MCF 10A (cell line): Measurements from ENCODE around the gene PADI3. TPM values are rescaled to one million over a fixed set of nuclear protein-coding genes. Genes with fewer than 3 reads are reported as not detected.
"Not testable (repeated sequence)": the region's sequence is repeated elsewhere in the genome, so short reads cannot be mapped to it uniquely, and the experiment has no call there.

Experiments
- BruUV-seq: library from RNA; stranded (reverse); fragments of 400-500 nt; replicated peaks from 2 replicates; lab custom pipeline; 2021; lab: Mats Ljungman, UMichigan
- CTCF ChIA-PET: fragments of 300-600 bp; sonication (Branson Sonifier 250); formaldehyde crosslinking; extraction: SDS; loops from one replicate; lab custom pipeline; 2021; ENCODE audit warnings: antibody characterized with exemption, inconsistent platforms; lab: Yijun Ruan, JAX
- POLR2A ChIA-PET: fragments of 300-600, 350-650 bp; sonication (Branson Sonifier 250); formaldehyde crosslinking; extraction: SDS; loops from one replicate; lab custom pipeline; 2020; ENCODE audit warnings: antibody characterized with exemption, inconsistent platforms; lab: Yijun Ruan, JAX
- DNase-seq: peaks from one replicate; pipeline ENCODE4 v3.0.0-alpha.2; 2018; ENCODE audit not compliant: unreplicated experiment
- H3K27ac Mint-ChIP-seq: one replicate; pipeline ENCODE4 v1.8.0; 2022; ENCODE audit warnings: mild to moderate bottlenecking, low read depth, mixed read lengths; ENCODE audit not compliant: unreplicated experiment
- H3K27me3 Mint-ChIP-seq: one replicate; pipeline ENCODE4 v1.8.0; 2022; ENCODE audit warnings: mixed read lengths; ENCODE audit not compliant: insufficient read depth, unreplicated experiment
- H3K36me3 Mint-ChIP-seq: one replicate; pipeline ENCODE4 v1.8.0; 2022; ENCODE audit warnings: mild to moderate bottlenecking, moderate library complexity, mixed read lengths; ENCODE audit not compliant: insufficient read depth, unreplicated experiment
- H3K4me1 Mint-ChIP-seq: one replicate; pipeline ENCODE4 v1.8.0; 2022; ENCODE audit warnings: mixed read lengths; ENCODE audit not compliant: insufficient read depth, unreplicated experiment
- H3K4me3 Mint-ChIP-seq: one replicate; pipeline ENCODE4 v1.8.0; 2022; ENCODE audit warnings: mild to moderate bottlenecking, moderate library complexity, mixed read lengths; ENCODE audit not compliant: unreplicated experiment
- H3K9me3 Mint-ChIP-seq: one replicate; pipeline ENCODE4 v1.8.0; 2022; ENCODE audit warnings: mixed read lengths; ENCODE audit not compliant: unreplicated experiment
- intact Hi-C: fragments of 100-400 bp; cut with micrococcal nuclease; formaldehyde crosslinking; loops from 2 replicates; pipeline ENCODE4 v1.14.1; 2022
- total RNA-seq: library from RNA; stranded (reverse); gene quantifications from 2 replicates; pipeline ENCODE4 v1.2.3, GENCODE V29; 2022
- TF ChIP-seq, protein P1 (sequence below): fragments of 200-600 bp; IDR thresholded peaks from one replicate; pipeline ENCODE4 v1.8.0; 2022; ENCODE audit warnings: antibody characterized with exemption, mild to moderate bottlenecking; ENCODE audit not compliant: unreplicated experiment

The PADI3 gene
- total RNA-seq, 1 experiment from 2014 or later = 0.12 TPM

DNA sequence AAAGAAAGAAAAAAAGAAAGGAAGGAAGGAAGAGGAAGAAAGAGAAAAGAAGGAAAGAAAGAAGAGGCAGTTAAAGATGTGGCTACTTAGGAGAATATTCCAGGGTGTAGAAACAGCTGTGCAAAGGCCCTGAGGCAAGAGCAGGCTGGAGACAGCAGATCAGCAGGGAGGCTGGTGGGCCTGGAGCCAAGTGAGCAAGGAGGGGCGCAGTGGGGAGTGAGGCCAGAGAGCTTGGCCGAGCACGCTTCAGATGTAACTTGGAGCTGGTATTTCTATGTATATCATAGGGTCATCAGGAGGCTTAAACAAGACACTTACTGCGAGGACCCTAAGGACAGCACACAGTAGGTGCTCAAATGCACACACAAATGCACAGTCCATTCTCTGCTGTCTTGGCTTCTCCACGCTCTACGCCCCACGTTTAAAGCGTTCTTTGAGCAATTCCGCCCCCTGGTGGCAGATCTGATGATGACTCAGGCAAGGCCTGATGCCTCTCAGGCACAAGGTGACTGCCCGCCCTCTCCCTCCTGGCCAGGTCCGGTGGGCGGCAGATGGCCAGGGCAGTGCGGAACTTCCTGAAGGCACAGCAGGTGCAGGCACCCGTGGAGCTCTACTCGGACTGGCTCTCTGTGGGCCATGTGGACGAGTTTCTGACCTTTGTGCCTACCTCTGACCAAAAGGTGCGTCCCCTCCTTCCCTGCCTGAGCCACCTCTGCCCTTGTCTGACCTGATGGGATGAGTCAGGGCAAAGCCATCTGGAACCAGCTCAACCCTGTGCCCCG is 11.9 kb upstream of the PADI3 start:
- Mint-ChIP-seq H3K4me3 (no peak overlapping the region), H3K9me3 (no peaks in the 10 kb centered on the region), H3K27ac (no peak overlapping the region), H3K36me3 (peaks cover 8% of the 10 kb centered on the region), H3K4me1 (peaks cover 37% of the 10 kb centered on the region), H3K27me3 (no peaks in the 10 kb centered on the region)
- peak; percentile 94 for DNase-seq
- ChIA-PET CTCF (interaction anchor here (0.5 to 10.5 kb wide), 37 partner anchors 10 to 619 kb away, joined by 3 to 168 read pairs (median 5); partner anchors contain the start of genes PADI2 and PADI3), POLR2A (interaction anchor here (0.9 to 1.8 kb wide), 5 partner anchors 10 to 111 kb away, joined by 3 to 10 read pairs (median 3); no protein-coding TSS in a partner anchor)
- TF ChIP-seq, protein P1, sequence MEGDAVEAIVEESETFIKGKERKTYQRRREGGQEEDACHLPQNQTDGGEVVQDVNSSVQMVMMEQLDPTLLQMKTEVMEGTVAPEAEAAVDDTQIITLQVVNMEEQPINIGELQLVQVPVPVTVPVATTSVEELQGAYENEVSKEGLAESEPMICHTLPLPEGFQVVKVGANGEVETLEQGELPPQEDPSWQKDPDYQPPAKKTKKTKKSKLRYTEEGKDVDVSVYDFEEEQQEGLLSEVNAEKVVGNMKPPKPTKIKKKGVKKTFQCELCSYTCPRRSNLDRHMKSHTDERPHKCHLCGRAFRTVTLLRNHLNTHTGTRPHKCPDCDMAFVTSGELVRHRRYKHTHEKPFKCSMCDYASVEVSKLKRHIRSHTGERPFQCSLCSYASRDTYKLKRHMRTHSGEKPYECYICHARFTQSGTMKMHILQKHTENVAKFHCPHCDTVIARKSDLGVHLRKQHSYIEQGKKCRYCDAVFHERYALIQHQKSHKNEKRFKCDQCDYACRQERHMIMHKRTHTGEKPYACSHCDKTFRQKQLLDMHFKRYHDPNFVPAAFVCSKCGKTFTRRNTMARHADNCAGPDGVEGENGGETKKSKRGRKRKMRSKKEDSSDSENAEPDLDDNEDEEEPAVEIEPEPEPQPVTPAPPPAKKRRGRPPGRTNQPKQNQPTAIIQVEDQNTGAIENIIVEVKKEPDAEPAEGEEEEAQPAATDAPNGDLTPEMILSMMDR = peak; percentile 78
- no TSS peak for BruUV-seq
- intact Hi-C loops = loop anchor here (1.0 to 10.0 kb wide), 7 partner anchors 38 to 285 kb away; no protein-coding TSS in a partner anchor

DNA sequence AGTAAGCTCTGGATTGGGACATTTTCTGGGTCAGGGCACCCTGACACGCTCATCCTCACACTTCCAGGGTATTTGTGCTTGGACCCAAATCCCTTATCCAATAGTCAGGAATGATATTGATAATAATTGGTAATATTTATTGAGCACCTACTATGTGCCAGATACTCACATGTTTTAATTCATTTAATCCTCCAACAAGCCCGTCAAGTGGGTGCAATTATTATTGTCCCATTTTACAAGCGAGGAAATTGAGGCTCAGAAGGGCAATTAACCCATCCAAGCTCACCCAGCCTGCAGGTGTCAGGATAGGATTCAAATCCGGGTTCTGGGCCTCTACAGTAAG is 11.4 kb upstream of the PADI3 start:
- no peak overlapping the region for H3K4me3 Mint-ChIP-seq
- ChIA-PET POLR2A (interaction anchor here (0.9 to 1.8 kb wide), 4 partner anchors 11 to 109 kb away, joined by 3 to 10 read pairs (median 4); no protein-coding TSS in a partner anchor), CTCF (interaction anchor here (0.6 to 10.5 kb wide), 32 partner anchors 9 to 619 kb away, joined by 3 to 168 read pairs (median 5); partner anchors contain the start of genes PADI2 and PADI3)
- no peaks in the 10 kb centered on the region for H3K9me3 Mint-ChIP-seq
- TF ChIP-seq, protein P1 = no peak
- peaks cover 6% of the 10 kb centered on the region for H3K36me3 Mint-ChIP-seq
- no peak overlapping the region for H3K27ac Mint-ChIP-seq
- peak; percentile 42 for DNase-seq
- BruUV-seq = no TSS peak
- H3K4me1 Mint-ChIP-seq = peaks cover 32% of the 10 kb centered on the region
- no peaks in the 10 kb centered on the region for H3K27me3 Mint-ChIP-seq
- intact Hi-C loops = loop anchor here (1.0 to 10.0 kb wide), 7 partner anchors 37 to 285 kb away; no protein-coding TSS in a partner anchor

DNA sequence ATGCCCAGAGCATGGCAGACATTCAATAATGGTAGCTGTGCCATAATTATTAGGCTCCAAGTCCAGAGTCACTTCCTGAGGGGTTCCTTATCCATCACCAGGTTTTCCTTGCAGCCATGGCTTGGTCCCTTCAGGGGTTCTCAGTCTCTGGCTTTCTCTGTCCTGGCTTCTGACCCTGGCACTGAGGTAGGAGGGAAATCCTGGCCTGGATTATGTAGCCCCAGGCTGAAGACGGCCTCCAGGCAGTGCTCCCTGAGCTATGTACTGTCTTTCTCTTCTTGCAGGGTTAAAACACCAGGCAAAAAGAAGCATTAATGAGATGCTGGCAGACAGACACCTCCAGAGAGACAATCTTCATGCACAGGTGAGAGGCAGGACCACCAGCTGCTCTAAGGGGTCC is 9.5 kb upstream of the PADI3 start:
- Mint-ChIP-seq H3K4me1 (peaks cover 16% of the 10 kb centered on the region), H3K27ac (no peak overlapping the region), H3K27me3 (no peaks in the 10 kb centered on the region), H3K36me3 (peaks cover 6% of the 10 kb centered on the region), H3K9me3 (no peaks in the 10 kb centered on the region), H3K4me3 (no peak overlapping the region)
- DNase-seq = peak; percentile 93
- no TSS peak for BruUV-seq
- ChIA-PET CTCF (interaction anchor here (0.7 to 10.5 kb wide), 4 partner anchors 92 to 132 kb away, joined by 3 to 168 read pairs (median 4); partner anchors contain the start of gene PADI2), POLR2A (interaction anchor here (0.5 to 1.5 kb wide), 4 partner anchors 20 to 201 kb away, joined by 3 read pairs; no protein-coding TSS in a partner anchor)
- intact Hi-C loops = loop anchor here (5.0 to 10.0 kb wide), 2 partner anchors 75 to 287 kb away; no protein-coding TSS in a partner anchor
- TF ChIP-seq, protein P1 = no peak

DNA sequence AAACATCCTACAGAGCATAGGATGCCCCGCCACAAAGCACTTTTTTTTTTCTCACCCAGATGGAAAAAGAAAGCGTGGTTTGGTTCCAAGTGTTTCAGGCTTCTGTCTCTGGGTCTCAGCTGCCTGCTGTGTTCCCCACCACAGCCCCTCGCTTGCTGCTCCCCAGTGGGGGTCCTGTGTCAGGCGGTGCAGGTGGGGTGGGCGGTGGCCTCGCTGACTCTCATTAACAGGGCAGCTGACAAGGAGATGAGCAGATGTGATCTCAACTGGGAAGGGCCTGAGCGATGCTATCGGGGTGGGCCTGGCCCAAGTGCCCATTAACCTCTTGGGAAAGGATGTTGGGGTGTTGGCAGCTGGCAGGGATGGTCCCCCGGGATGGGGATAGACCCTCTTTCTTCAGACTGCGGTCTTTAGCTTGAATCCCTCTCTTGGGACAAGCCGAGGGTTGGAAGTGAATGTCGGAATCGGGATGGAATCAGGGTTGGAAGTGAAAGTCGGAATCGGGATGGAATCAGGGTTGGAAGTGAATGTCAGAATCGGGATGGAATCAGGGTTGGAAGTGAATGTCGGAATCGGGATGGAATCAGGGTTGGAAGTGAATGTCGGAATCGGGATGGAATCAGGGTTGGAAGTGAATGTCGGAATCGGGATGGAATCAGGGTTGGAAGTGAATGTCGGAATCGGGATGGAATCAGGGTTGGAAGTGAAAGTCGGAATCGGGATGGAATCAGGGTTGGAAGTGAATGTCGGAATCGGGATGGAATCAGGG is 7.7 kb upstream of the PADI3 start:
- DNase-seq, H3K27me3 Mint-ChIP-seq, H3K4me3 Mint-ChIP-seq, intact Hi-C loops, H3K9me3 Mint-ChIP-seq, H3K27ac Mint-ChIP-seq, BruUV-seq, H3K36me3 Mint-ChIP-seq: not testable (repeated sequence)
- H3K4me1 Mint-ChIP-seq = peaks cover 19% of the 10 kb centered on the region
- ChIA-PET CTCF (interaction anchor here (0.6 to 10.5 kb wide), 7 partner anchors 26 to 284 kb away, joined by 3 to 168 read pairs (median 5); partner anchors contain the start of gene PADI2), POLR2A (interaction anchor here (1.3 kb wide), 1 partner anchor 8 kb away, joined by 4 read pairs; no protein-coding TSS in a partner anchor)

DNA sequence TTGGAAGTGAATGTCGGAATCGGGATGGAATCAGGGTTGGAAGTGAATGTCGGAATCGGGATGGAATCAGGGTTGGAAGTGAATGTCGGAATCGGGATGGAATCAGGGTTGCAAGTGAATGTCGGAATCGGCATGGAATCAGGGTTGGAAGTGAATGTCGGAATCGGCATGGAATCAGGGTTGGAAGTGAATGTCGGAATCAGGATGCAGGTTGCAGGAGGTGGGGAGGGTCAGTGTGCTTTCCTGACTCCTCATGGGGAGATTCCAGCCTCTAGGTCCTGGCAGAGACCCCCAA is 7.2 kb upstream of the PADI3 start:
- H3K36me3 Mint-ChIP-seq, POLR2A ChIA-PET, H3K9me3 Mint-ChIP-seq, BruUV-seq, intact Hi-C loops, H3K27me3 Mint-ChIP-seq, H3K4me3 Mint-ChIP-seq, H3K27ac Mint-ChIP-seq, DNase-seq: not testable (repeated sequence)
- CTCF ChIA-PET = interaction anchor here (0.7 to 1.7 kb wide), 5 partner anchors 27 to 284 kb away, joined by 3 to 7 read pairs (median 5); no protein-coding TSS in a partner anchor
- H3K4me1 Mint-ChIP-seq = peaks cover 15% of the 10 kb centered on the region
